A673 (cell line): ENCODE results near the gene SMARCA4. TPM values are rescaled to one million over a fixed set of nuclear protein-coding genes. Genes with fewer than 3 reads are reported as not detected.

Experiments used
- BruUV-seq: library from RNA; stranded (reverse); fragments of 400-500 nt; replicated peaks from 2 replicates; lab custom pipeline; 2021; lab: Mats Ljungman, UMichigan
- CTCF ChIA-PET: fragments of 300-600 bp; sonication (Branson Sonifier 250); formaldehyde crosslinking; loops from one replicate; lab custom pipeline; 2022; ENCODE audit warnings: antibody characterized with exemption; lab: Charles Lee
- POLR2A ChIA-PET: fragments of 300-600 bp; sonication (Branson Sonifier 250); formaldehyde crosslinking; loops from one replicate; lab custom pipeline; 2022; ENCODE audit warnings: antibody characterized with exemption; ENCODE audit not compliant: low non-redundant PET; lab: Charles Lee
- DNase-seq: peaks from one replicate; pipeline ENCODE4 v3.0.0-alpha.2; 2015; ENCODE audit warnings: low spot score
- H3K27ac ChIP-seq: fragments of 200-600 bp; sonication (generic); 2 replicates; pipeline ENCODE4 v1.5.1; 2016; ENCODE audit warnings: mixed run types, low read depth, mild to moderate bottlenecking, mixed read lengths, antibody characterized with exemption, low read length; ENCODE audit not compliant: poor library complexity, severe bottlenecking
- H3K27me3 ChIP-seq: fragments of 200-600 bp; sonication (generic); replicated peaks from 2 replicates; pipeline ENCODE4 v1.6.1; 2017; ENCODE audit warnings: mixed run types, low read depth, mild to moderate bottlenecking, mixed read lengths, antibody characterized with exemption, low read length; ENCODE audit not compliant: insufficient read depth, poor library complexity
- H3K36me3 ChIP-seq: fragments of 200-600 bp; sonication (generic); 2 replicates; pipeline ENCODE4 v1.6.1; 2016; ENCODE audit warnings: mixed run types, mild to moderate bottlenecking, mixed read lengths, antibody characterized with exemption, low read length; ENCODE audit not compliant: insufficient read depth, poor library complexity, severe bottlenecking
- H3K4me1 ChIP-seq: fragments of 200-600 bp; sonication (generic); 2 replicates; pipeline ENCODE4 v1.6.1; 2017; ENCODE audit warnings: mixed run types, mild to moderate bottlenecking, mixed read lengths, antibody characterized with exemption, low read length; ENCODE audit not compliant: insufficient read depth, poor library complexity, severe bottlenecking
- H3K4me3 ChIP-seq: fragments of 200-600 bp; sonication (generic); 2 replicates; pipeline ENCODE4 v1.5.1; 2016; ENCODE audit warnings: low read depth, mixed run types, mild to moderate bottlenecking, mixed read lengths, low read length; ENCODE audit not compliant: poor library complexity, severe bottlenecking
- H3K9me3 ChIP-seq: fragments of 200-600 bp; sonication (generic); 2 replicates; pipeline ENCODE4 v1.6.1; 2016; ENCODE audit warnings: mixed run types, low read depth, mild to moderate bottlenecking, mixed read lengths, antibody characterized with exemption, low read length; ENCODE audit not compliant: poor library complexity, severe bottlenecking
- EZH2 ChIP-seq: fragments of 200-600 bp; sonication (generic); IDR thresholded peaks from 2 replicates; pipeline ENCODE4 v1.6.1; 2017; ENCODE audit warnings: borderline replicate concordance, low read depth, mild to moderate bottlenecking, mixed read lengths, antibody characterized with exemption, low read length; ENCODE audit not compliant: poor library complexity, severe bottlenecking
- intact Hi-C: fragments of 100-400 bp; cut with micrococcal nuclease; formaldehyde crosslinking; loops from one replicate; pipeline ENCODE4 v1.10.0; 2022; ENCODE audit not compliant: unreplicated experiment
- total RNA-seq: library from RNA; stranded (reverse); gene quantifications from 2 replicates; pipeline ENCODE4 v1.2.3, GENCODE V29; 2021
- TF ChIP-seq, protein P1 (sequence below): fragments of 300-800, 200-600 bp; sonication (generic); conservative IDR thresholded peaks from 2 replicates; pipeline ENCODE4 v1.5.1; 2017; ENCODE audit warnings: low read depth, mild to moderate bottlenecking, antibody characterized with exemption, low read length, moderate library complexity, mixed read lengths

SMARCA4 gene
- total RNA-seq, 1 experiment from 2014 or later = 307 TPM

GRCh38 chr19:11025997-11026396 is 65.2 kb downstream of the SMARCA4 start:
- H3K27me3 ChIP-seq = no peaks in the 10 kb centered on the region
- intact Hi-C loops = no loop called here
- DNase-seq = no peak
- TF ChIP-seq, protein P1, sequence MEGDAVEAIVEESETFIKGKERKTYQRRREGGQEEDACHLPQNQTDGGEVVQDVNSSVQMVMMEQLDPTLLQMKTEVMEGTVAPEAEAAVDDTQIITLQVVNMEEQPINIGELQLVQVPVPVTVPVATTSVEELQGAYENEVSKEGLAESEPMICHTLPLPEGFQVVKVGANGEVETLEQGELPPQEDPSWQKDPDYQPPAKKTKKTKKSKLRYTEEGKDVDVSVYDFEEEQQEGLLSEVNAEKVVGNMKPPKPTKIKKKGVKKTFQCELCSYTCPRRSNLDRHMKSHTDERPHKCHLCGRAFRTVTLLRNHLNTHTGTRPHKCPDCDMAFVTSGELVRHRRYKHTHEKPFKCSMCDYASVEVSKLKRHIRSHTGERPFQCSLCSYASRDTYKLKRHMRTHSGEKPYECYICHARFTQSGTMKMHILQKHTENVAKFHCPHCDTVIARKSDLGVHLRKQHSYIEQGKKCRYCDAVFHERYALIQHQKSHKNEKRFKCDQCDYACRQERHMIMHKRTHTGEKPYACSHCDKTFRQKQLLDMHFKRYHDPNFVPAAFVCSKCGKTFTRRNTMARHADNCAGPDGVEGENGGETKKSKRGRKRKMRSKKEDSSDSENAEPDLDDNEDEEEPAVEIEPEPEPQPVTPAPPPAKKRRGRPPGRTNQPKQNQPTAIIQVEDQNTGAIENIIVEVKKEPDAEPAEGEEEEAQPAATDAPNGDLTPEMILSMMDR = no peak
- no peak for TF ChIP-seq EZH2
- no peak overlapping the region for H3K4me3 ChIP-seq
- CTCF ChIA-PET = no interaction called here
- POLR2A ChIA-PET = no interaction called here
- H3K27ac ChIP-seq = no peak overlapping the region
- no peaks in the 10 kb centered on the region for H3K9me3 ChIP-seq
- peaks cover 96% of the 10 kb centered on the region for H3K36me3 ChIP-seq
- BruUV-seq = no TSS peak
- H3K4me1 ChIP-seq = no peaks in the 10 kb centered on the region

GRCh38 chr19:11027381-11027780 is 66.6 kb downstream of the SMARCA4 start:
- POLR2A ChIA-PET = no interaction called here
- TF ChIP-seq EZH2 = no peak
- TF ChIP-seq, protein P1 = no peak
- Histone ChIP-seq H3K27ac (no peak overlapping the region), H3K9me3 (no peaks in the 10 kb centered on the region), H3K27me3 (no peaks in the 10 kb centered on the region), H3K36me3 (peaks cover 95% of the 10 kb centered on the region), H3K4me3 (no peak overlapping the region), H3K4me1 (no peaks in the 10 kb centered on the region)
- intact Hi-C loops = no loop called here
- CTCF ChIA-PET = no interaction called here
- no TSS peak for BruUV-seq
- no peak for DNase-seq

DNA sequence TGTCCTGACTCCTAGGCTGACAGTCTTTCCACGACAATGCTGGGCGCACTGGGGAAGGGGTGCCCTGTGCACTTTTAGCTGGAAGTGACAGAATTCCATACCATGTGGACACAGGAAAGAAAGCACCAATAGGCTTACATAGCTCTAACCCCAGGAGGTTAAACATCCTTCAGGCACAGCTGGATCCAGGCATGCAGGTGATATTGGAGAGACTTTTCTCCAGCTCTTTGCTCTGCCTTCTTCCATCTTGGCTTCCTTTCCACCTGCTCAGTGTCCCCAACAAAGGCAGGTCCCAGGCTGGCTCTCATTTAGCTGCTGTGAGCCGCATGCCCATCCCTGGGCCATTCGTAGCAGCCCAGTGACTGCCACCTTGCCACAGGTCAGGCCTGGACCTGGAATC is 67.3 kb downstream of the SMARCA4 start:
- Histone ChIP-seq H3K4me3 (no peak overlapping the region), H3K4me1 (no peaks in the 10 kb centered on the region), H3K9me3 (no peaks in the 10 kb centered on the region), H3K27ac (no peak overlapping the region), H3K36me3 (peaks cover 94% of the 10 kb centered on the region), H3K27me3 (no peaks in the 10 kb centered on the region)
- POLR2A ChIA-PET = no interaction called here
- TF ChIP-seq, protein P1 = no peak
- TF ChIP-seq EZH2 = no peak
- CTCF ChIA-PET = no interaction called here
- no TSS peak for BruUV-seq
- intact Hi-C loops = no loop called here
- DNase-seq = no peak
